CD4-positive, alpha-beta T cell treated with Interleukin-12 subunit alpha and Interleukin-12 subunit beta, for 1 hour (primary cell): Measurements from ENCODE around the gene RTBDN.
"Not testable (repeated sequence)": the region's sequence is repeated elsewhere in the genome, so short reads cannot be mapped to it uniquely, and the experiment has no call there.

Experiments
- DNase-seq: peaks from one replicate; pipeline ENCODE4 v3.0.0-alpha.2; 2020

RTBDN gene

GRCh38 chr19:12847159-12848139, 13.1 kb upstream of the RTBDN start:
- peak; percentile 83 for DNase-seq

GRCh38 chr19:12846613-12847012, 12.2 kb upstream of the RTBDN start:
- not testable (repeated sequence) for DNase-seq

GRCh38 chr19:12843999-12844732, 9.8 kb upstream of the RTBDN start:
- no peak for DNase-seq

- no peak for DNase-seq
Measured at GRCh38 chr19:12843328-12843727, 8.9 kb upstream of the RTBDN start.

GRCh38 chr19:12842511-12842910, 8.1 kb upstream of the RTBDN start:
- no peak for DNase-seq

- DNase-seq: no peak
Measured at GRCh38 chr19:12841094-12841493, 6.7 kb upstream of the RTBDN start.

- peak; percentile 41 for DNase-seq
Measured at GRCh38 chr19:12840091-12841079, 6.0 kb upstream of the RTBDN start.

GRCh38 chr19:12838886-12839756, 4.7 kb upstream of the RTBDN start:
- DNase-seq: peak; percentile 38

- DNase-seq: peak; percentile 59
Measured at GRCh38 chr19:12838182-12838885, 4.0 kb upstream of the RTBDN start, which contains the start of gene MAST1. TSS of gene MAST1 (plus strand) at chr19:12838515. CDS start at chr19:12838573, 58 bp downstream.

- no peak for DNase-seq
Measured at GRCh38 chr19:12837225-12837624, 2.8 kb upstream of the RTBDN start.

GRCh38 chr19:12836529-12836863, 2.1 kb upstream of the RTBDN start:
- no peak for DNase-seq

GRCh38 chr19:12834976-12835757, 788 bp upstream of the RTBDN start:
- no peak for DNase-seq

- peak; percentile 65 for DNase-seq
Measured at GRCh38 chr19:12833738-12834565, 427 bp downstream of the RTBDN start.

- DNase-seq: no peak
Measured at GRCh38 chr19:12833418-12833737, 1.0 kb downstream of the RTBDN start.

GRCh38 chr19:12828494-12828893, 5.9 kb downstream of the RTBDN start:
- DNase-seq: peak; percentile 23

GRCh38 chr19:12825254-12826131, 8.9 kb downstream of the RTBDN start:
- no peak for DNase-seq

GRCh38 chr19:12821761-12822160, 12.6 kb downstream of the RTBDN start:
- no peak for DNase-seq

- not testable (repeated sequence) for DNase-seq
Measured at GRCh38 chr19:12817810-12818209, 16.6 kb downstream of the RTBDN start.
